Activated CD8-positive, alpha-beta memory T cell treated with anti-CD3 and anti-CD28 coated beads, Interleukin-2, amount 50 U/mL, for 24 hours (primary cell): ENCODE data around the gene PEX11B.
"Not testable (repeated sequence)": the region's sequence is repeated elsewhere in the genome, so short reads cannot be mapped to it uniquely, and the experiment has no call there.

Experiments used
- DNase-seq: peaks from one replicate; pipeline ENCODE4 v3.0.0-alpha.2; 2020; ENCODE audit errors: extremely low read depth

PEX11B gene

GRCh38 chr1:145952903-145953302, 34.4 kb upstream of the PEX11B start:
- no peak for DNase-seq

- no peak for DNase-seq
Observed at GRCh38 chr1:145951526-145951925, 33.0 kb upstream of the PEX11B start.

- no peak for DNase-seq
Observed at GRCh38 chr1:145949219-145949618, 30.7 kb upstream of the PEX11B start.

- no peak for DNase-seq
Observed at GRCh38 chr1:145947551-145947950, 29.0 kb upstream of the PEX11B start.

- DNase-seq, result no peak
Observed at GRCh38 chr1:145946477-145946986, 28.0 kb upstream of the PEX11B start.

- DNase-seq, result no peak
Observed at GRCh38 chr1:145944532-145944931, 26.0 kb upstream of the PEX11B start.

- no peak for DNase-seq
Observed at GRCh38 chr1:145942871-145943270, 24.4 kb upstream of the PEX11B start.

- no peak for DNase-seq
Observed at GRCh38 chr1:145942405-145942804, 23.9 kb upstream of the PEX11B start.

- DNase-seq, result no peak
Observed at GRCh38 chr1:145937436-145937835, 18.9 kb upstream of the PEX11B start.

GRCh38 chr1:145936247-145936646, 17.7 kb upstream of the PEX11B start:
- DNase-seq, result no peak

GRCh38 chr1:145935708-145936107, 17.2 kb upstream of the PEX11B start:
- no peak for DNase-seq

- not testable (repeated sequence) for DNase-seq
Observed at GRCh38 chr1:145932522-145933009, 14.0 kb upstream of the PEX11B start.

- no peak for DNase-seq
Observed at GRCh38 chr1:145927916-145928643, 9.6 kb upstream of the PEX11B start.

GRCh38 chr1:145927063-145927886, 8.8 kb upstream of the PEX11B start, which contains the start of gene RBM8A:
TSS of gene RBM8A (minus strand) at chr1:145927484. CDS start at chr1:145927426, 58 bp downstream.
- peak; percentile 91 for DNase-seq

GRCh38 chr1:145926686-145927062, 8.2 kb upstream of the PEX11B start:
- DNase-seq, result no peak

- no peak for DNase-seq
Observed at GRCh38 chr1:145922266-145922665, 3.7 kb upstream of the PEX11B start.

GRCh38 chr1:145920297-145920696, 1.8 kb upstream of the PEX11B start:
- DNase-seq, result not testable (repeated sequence)

- no peak for DNase-seq
Observed at GRCh38 chr1:145918992-145919939, 749 bp upstream of the PEX11B start.

- DNase-seq, result no peak
Observed at GRCh38 chr1:145917595-145917994, 922 bp downstream of the PEX11B start.

- DNase-seq, result no peak
Observed at GRCh38 chr1:145916745-145917144, 1.8 kb downstream of the PEX11B start.

GRCh38 chr1:145912128-145912641, 6.3 kb downstream of the PEX11B start:
- DNase-seq, result no peak
